ENCODE results near the gene OSGIN1. TPM values are rescaled to one million over a fixed set of nuclear protein-coding genes. Genes with fewer than 3 reads are reported as not detected.

The OSGIN1 gene
- total RNA-seq, 1 experiment from 2014 or later, result 1.7 TPM

DNA sequence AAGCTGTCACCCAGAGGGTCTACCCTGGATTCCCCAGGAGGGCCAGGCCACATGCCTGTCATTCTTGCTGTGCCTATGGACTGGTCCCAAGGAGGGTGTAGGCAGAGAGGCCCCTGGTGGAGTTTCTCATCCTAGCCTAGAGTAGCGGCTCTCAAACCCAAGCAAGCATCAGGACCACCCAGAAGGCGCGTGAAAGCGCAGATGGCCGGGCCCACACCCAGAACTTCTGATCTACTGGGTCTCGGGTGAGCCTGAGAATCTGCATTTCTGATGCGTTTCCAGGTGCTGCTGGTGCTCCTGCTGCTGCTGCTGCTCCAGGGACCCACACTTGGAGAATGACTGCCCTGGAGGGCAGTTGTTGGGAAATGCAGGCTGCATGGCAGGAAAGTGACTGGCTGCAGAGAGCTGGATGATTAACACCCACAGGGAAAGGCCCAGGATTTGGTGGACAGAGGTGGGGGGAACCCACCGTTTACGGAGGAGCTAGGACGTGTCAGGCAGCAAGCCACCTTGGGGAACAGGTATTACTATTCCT, 9.5 kb upstream of the OSGIN1 start:
- Mint-ChIP-seq H3K27ac (no peak overlapping the region), H3K4me1 (peaks cover 7% of the 10 kb centered on the region; the same call in 1 of the 2 replicates), H3K4me3 (no peak overlapping the region), H3K36me3 (no peaks in the 10 kb centered on the region), H3K9me3 (no peaks in the 10 kb centered on the region), H3K27me3 (ENCODE audit: low read depth) (no peaks in the 10 kb centered on the region; the same call in 1 of the 2 replicates)
- POLR2A ChIA-PET, result interaction anchor here (0.6 kb wide), 1 partner anchor 284 kb away, joined by 3 read pairs; no protein-coding TSS in a partner anchor
- CTCF ChIA-PET, result interaction anchor here (1.2 to 1.7 kb wide), 2 partner anchors 10 to 13 kb away, joined by 5 to 12 read pairs; no protein-coding TSS in a partner anchor
- DNase-seq (ENCODE audit: low spot score) (no peak), ATAC-seq (no peak)
- TF ChIP-seq GRHL2 (CRISPR knock-in tag; IDR thresholded peaks at IDR 0.05; ENCODE audit: insufficient replicate concordance, severe bottlenecking), result no peak
- TF ChIP-seq HMGA2 (CRISPR knock-in tag; IDR thresholded peaks at IDR 0.05), result no peak
- TF ChIP-seq TEAD1 (CRISPR knock-in tag; IDR thresholded peaks at IDR 0.05), result no peak
- TF ChIP-seq KAT7 (CRISPR knock-in tag; IDR thresholded peaks at IDR 0.05; ENCODE audit: borderline replicate concordance), result no peak

DNA sequence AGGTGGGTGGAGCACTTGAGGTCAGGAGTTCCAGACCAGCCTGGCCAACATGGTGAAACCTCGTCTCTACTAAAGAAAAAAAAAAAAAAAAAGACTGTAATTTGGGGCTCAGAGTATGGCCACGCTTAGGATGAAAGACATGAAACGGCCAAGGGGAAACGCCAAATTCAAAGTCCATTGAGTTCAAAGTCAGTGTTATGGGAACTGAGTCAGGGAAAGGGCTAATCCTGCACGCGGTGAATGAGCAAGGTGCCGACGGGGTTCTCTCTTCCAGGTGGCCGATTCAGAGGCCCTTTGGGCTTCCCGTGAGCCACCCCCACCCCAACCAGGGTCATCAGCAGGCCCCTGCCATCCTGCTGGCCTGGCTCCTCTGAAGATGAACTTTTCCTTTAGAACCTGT, 7.5 kb upstream of the OSGIN1 start:
- TF ChIP-seq FOXK1 (CRISPR knock-in tag; IDR thresholded peaks at IDR 0.05), result no peak
- TF ChIP-seq ETV6 (CRISPR knock-in tag; IDR thresholded peaks at IDR 0.05), result no peak
- TF ChIP-seq, protein P1, sequence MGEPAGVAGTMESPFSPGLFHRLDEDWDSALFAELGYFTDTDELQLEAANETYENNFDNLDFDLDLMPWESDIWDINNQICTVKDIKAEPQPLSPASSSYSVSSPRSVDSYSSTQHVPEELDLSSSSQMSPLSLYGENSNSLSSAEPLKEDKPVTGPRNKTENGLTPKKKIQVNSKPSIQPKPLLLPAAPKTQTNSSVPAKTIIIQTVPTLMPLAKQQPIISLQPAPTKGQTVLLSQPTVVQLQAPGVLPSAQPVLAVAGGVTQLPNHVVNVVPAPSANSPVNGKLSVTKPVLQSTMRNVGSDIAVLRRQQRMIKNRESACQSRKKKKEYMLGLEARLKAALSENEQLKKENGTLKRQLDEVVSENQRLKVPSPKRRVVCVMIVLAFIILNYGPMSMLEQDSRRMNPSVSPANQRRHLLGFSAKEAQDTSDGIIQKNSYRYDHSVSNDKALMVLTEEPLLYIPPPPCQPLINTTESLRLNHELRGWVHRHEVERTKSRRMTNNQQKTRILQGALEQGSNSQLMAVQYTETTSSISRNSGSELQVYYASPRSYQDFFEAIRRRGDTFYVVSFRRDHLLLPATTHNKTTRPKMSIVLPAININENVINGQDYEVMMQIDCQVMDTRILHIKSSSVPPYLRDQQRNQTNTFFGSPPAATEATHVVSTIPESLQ (CRISPR knock-in tag; IDR thresholded peaks at IDR 0.05), result no peak

DNA sequence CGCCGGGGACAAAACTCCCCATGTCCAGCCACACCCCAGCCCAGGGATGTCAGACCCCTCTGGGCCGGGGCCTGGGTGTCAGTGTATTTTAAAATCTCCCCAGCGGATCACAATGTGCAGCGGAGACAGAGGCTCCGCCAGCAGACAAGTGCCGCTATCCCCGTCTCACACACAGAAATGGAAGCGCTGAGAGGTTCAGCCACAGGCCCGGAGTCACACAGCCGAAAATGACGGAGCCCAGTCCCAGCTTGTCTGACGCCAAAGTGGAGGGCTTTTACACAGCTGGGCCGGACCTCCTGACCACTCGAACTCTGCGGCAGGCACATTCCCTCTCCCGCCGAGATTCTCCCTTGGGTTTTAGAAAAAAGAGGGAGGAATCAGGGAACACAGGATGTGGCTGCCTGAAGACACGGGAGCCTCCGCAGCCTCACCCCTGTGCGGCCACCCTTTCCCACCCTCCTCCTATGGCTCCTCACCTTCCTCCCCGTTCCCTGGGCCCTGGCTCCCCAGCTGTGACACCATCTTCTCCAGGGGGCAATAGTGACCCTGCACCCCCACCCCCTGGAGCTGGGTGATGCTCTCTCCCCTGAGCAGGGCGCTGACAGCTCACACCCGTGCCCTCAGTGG, 6.8 kb upstream of the OSGIN1 start:
- ChIA-PET CTCF (interaction anchor here (1.7 kb wide), 1 partner anchor 10 kb away, joined by 9 read pairs; no protein-coding TSS in a partner anchor), POLR2A (no interaction called here)
- no peak overlapping the region for H3K27ac Mint-ChIP-seq
- H3K4me3 Mint-ChIP-seq, result no peak overlapping the region
- DNase-seq (ENCODE audit: low spot score) (no peak), ATAC-seq (no peak; the same call in 1 of the 2 replicates)
- H3K36me3 Mint-ChIP-seq, result no peaks in the 10 kb centered on the region
- no peaks in the 10 kb centered on the region for H3K4me1 Mint-ChIP-seq
- H3K9me3 Mint-ChIP-seq, result peaks cover 4% of the 10 kb centered on the region; the same call in 1 of the 2 replicates
- H3K27me3 Mint-ChIP-seq (ENCODE audit: low read depth), result no peaks in the 10 kb centered on the region
- TF ChIP-seq OVOL2 (CRISPR knock-in tag; IDR thresholded peaks at IDR 0.05; ENCODE audit: borderline replicate concordance) (no peak), ELF4 (CRISPR knock-in tag; IDR thresholded peaks at IDR 0.05; ENCODE audit: low read depth) (no peak), FOXP1 (CRISPR knock-in tag; IDR thresholded peaks at IDR 0.05; ENCODE audit: borderline replicate concordance) (no peak), SOX15 (CRISPR knock-in tag; IDR thresholded peaks at IDR 0.05) (no peak), GTF2I (CRISPR knock-in tag; conservative IDR thresholded peaks at IDR 0.05) (no peak), CREM (CRISPR knock-in tag; IDR thresholded peaks at IDR 0.05) (no peak), SMAD3 (CRISPR knock-in tag; IDR thresholded peaks at IDR 0.05; ENCODE audit: borderline replicate concordance) (no peak)
- TF ChIP-seq, protein P1 (CRISPR knock-in tag; IDR thresholded peaks at IDR 0.05), result no peak
- TF ChIP-seq, protein P2, sequence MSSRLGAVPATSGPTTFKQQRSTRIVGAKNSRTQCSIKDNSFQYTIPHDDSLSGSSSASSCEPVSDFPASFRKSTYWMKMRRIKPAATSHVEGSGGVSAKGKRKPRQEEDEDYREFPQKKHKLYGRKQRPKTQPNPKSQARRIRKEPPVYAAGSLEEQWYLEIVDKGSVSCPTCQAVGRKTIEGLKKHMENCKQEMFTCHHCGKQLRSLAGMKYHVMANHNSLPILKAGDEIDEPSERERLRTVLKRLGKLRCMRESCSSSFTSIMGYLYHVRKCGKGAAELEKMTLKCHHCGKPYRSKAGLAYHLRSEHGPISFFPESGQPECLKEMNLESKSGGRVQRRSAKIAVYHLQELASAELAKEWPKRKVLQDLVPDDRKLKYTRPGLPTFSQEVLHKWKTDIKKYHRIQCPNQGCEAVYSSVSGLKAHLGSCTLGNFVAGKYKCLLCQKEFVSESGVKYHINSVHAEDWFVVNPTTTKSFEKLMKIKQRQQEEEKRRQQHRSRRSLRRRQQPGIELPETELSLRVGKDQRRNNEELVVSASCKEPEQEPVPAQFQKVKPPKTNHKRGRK (CRISPR knock-in tag; IDR thresholded peaks at IDR 0.05; ENCODE audit: borderline replicate concordance), result no peak
- TF ChIP-seq, protein P3, sequence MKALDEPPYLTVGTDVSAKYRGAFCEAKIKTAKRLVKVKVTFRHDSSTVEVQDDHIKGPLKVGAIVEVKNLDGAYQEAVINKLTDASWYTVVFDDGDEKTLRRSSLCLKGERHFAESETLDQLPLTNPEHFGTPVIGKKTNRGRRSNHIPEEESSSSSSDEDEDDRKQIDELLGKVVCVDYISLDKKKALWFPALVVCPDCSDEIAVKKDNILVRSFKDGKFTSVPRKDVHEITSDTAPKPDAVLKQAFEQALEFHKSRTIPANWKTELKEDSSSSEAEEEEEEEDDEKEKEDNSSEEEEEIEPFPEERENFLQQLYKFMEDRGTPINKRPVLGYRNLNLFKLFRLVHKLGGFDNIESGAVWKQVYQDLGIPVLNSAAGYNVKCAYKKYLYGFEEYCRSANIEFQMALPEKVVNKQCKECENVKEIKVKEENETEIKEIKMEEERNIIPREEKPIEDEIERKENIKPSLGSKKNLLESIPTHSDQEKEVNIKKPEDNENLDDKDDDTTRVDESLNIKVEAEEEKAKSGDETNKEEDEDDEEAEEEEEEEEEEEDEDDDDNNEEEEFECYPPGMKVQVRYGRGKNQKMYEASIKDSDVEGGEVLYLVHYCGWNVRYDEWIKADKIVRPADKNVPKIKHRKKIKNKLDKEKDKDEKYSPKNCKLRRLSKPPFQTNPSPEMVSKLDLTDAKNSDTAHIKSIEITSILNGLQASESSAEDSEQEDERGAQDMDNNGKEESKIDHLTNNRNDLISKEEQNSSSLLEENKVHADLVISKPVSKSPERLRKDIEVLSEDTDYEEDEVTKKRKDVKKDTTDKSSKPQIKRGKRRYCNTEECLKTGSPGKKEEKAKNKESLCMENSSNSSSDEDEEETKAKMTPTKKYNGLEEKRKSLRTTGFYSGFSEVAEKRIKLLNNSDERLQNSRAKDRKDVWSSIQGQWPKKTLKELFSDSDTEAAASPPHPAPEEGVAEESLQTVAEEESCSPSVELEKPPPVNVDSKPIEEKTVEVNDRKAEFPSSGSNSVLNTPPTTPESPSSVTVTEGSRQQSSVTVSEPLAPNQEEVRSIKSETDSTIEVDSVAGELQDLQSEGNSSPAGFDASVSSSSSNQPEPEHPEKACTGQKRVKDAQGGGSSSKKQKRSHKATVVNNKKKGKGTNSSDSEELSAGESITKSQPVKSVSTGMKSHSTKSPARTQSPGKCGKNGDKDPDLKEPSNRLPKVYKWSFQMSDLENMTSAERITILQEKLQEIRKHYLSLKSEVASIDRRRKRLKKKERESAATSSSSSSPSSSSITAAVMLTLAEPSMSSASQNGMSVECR (CRISPR knock-in tag; IDR thresholded peaks at IDR 0.05; ENCODE audit: borderline replicate concordance), result no peak
- TF ChIP-seq, protein P4, sequence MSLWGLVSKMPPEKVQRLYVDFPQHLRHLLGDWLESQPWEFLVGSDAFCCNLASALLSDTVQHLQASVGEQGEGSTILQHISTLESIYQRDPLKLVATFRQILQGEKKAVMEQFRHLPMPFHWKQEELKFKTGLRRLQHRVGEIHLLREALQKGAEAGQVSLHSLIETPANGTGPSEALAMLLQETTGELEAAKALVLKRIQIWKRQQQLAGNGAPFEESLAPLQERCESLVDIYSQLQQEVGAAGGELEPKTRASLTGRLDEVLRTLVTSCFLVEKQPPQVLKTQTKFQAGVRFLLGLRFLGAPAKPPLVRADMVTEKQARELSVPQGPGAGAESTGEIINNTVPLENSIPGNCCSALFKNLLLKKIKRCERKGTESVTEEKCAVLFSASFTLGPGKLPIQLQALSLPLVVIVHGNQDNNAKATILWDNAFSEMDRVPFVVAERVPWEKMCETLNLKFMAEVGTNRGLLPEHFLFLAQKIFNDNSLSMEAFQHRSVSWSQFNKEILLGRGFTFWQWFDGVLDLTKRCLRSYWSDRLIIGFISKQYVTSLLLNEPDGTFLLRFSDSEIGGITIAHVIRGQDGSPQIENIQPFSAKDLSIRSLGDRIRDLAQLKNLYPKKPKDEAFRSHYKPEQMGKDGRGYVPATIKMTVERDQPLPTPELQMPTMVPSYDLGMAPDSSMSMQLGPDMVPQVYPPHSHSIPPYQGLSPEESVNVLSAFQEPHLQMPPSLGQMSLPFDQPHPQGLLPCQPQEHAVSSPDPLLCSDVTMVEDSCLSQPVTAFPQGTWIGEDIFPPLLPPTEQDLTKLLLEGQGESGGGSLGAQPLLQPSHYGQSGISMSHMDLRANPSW (CRISPR knock-in tag; conservative IDR thresholded peaks at IDR 0.05; ENCODE audit: low read depth), result no peak

More for the DNA sequence above, 7.5 kb upstream of the OSGIN1 start:
- H3K36me3 Mint-ChIP-seq, result no peaks in the 10 kb centered on the region
- H3K27me3 Mint-ChIP-seq (ENCODE audit: low read depth), result no peaks in the 10 kb centered on the region; the same call in 1 of the 2 replicates
- peaks cover 3% of the 10 kb centered on the region; the same call in 1 of the 2 replicates for H3K4me1 Mint-ChIP-seq
- H3K4me3 Mint-ChIP-seq, result no peak overlapping the region
- ChIA-PET CTCF (no interaction called here), POLR2A (no interaction called here)
- H3K9me3 Mint-ChIP-seq, result no peaks in the 10 kb centered on the region
- ATAC-seq (no peak), DNase-seq (ENCODE audit: low spot score) (no peak)
- H3K27ac Mint-ChIP-seq, result no peak overlapping the region

Measured in WTC11 (cell line).